ENCODE data around the gene DFFA. TPM values are rescaled to one million over a fixed set of nuclear protein-coding genes. Genes with fewer than 3 reads are reported as not detected.

The DFFA gene
- total and polyA plus RNA-seq, 2 experiments from 2014 or later = 24.1 to 30.0 TPM

DNA sequence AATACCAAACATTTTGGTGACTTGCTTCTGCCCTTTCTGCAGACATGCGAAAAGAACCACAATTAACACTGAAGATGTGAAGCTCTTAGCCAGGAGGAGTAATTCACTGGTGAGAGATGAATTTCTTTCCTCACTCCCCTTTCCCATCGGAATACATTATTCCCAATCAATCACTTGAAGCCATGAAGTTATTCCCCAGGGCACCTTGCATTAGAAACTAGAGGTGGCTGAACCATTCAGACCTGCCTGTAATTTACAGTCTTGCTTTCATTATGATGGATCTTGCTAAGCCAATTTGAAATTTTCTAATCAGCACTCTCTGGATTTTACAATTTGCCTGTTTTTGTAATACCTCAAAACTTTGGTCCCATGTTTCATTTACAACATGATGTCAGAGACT is 32.0 kb downstream of the DFFA start:
- no peak overlapping the region for H3K4me2 ChIP-seq
- no peak overlapping the region for H3K27ac ChIP-seq
- H3K9me3 ChIP-seq (ENCODE audit: low read depth) = no peaks in the 10 kb centered on the region
- H4K20me1 ChIP-seq (ENCODE audit: insufficient read depth, poor library complexity, severe bottlenecking) = no peaks in the 10 kb centered on the region
- 97% methylated on average over 2 of the region's 2 CpGs for WGBS (ENCODE audit: low lambda C conversion rate, missing lambda C conversion rate)
- no peaks in the 10 kb centered on the region for H3K27me3 ChIP-seq
- no peaks in the 10 kb centered on the region for H3K79me2 ChIP-seq
- H3K4me3 ChIP-seq = no peak overlapping the region
- TF ChIP-seq, protein P1, sequence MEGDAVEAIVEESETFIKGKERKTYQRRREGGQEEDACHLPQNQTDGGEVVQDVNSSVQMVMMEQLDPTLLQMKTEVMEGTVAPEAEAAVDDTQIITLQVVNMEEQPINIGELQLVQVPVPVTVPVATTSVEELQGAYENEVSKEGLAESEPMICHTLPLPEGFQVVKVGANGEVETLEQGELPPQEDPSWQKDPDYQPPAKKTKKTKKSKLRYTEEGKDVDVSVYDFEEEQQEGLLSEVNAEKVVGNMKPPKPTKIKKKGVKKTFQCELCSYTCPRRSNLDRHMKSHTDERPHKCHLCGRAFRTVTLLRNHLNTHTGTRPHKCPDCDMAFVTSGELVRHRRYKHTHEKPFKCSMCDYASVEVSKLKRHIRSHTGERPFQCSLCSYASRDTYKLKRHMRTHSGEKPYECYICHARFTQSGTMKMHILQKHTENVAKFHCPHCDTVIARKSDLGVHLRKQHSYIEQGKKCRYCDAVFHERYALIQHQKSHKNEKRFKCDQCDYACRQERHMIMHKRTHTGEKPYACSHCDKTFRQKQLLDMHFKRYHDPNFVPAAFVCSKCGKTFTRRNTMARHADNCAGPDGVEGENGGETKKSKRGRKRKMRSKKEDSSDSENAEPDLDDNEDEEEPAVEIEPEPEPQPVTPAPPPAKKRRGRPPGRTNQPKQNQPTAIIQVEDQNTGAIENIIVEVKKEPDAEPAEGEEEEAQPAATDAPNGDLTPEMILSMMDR (IDR thresholded peaks at IDR 0.05; ENCODE audit: poor library complexity) = no peak
- no peak for TF ChIP-seq EZH2phosphoT487 (IDR thresholded peaks at IDR 0.05; ENCODE audit: low read depth, severe bottlenecking, unreplicated experiment)
- no peak for TF ChIP-seq EZH2 (IDR thresholded peaks at IDR 0.05; ENCODE audit: borderline replicate concordance)
- H2AFZ ChIP-seq = no peak overlapping the region
- no peaks in the 10 kb centered on the region for H3K4me1 ChIP-seq (ENCODE audit: insufficient read depth)
- no peaks in the 10 kb centered on the region for H3K36me3 ChIP-seq (replicated peaks; ENCODE audit: insufficient read depth, low read depth)
- DNase-seq (ENCODE audit: low spot score) = no peak
- no peaks in the 10 kb centered on the region for H3K9me2 ChIP-seq (replicated peaks; ENCODE audit: insufficient read depth)

DNA sequence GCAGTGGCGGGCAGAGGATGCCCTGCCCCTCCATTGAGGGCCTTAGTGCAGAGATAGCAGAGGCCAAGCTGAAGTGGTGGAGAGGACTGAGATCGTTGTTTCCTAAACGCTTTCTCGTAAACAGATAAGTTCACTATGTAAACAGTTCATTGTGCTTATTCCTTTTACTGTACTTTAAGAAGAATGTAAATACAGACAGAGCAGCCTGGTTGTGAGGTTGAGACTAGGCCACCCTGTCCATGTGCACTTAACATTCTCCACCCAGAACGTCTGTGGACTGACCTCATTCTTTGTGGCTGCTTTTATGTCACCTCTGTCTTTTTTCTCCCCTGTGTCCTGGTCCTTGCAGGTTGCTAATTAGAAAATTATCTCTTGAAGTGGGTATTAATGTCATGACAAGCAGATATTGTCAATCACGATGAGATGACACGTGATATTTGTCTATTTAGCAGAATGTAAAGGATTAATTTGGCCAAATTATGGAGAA is 33.6 kb downstream of the DFFA start:
- no peak for TF ChIP-seq EZH2 (IDR thresholded peaks at IDR 0.05; ENCODE audit: borderline replicate concordance)
- TF ChIP-seq, protein P1 (IDR thresholded peaks at IDR 0.05; ENCODE audit: poor library complexity) = no peak
- TF ChIP-seq EZH2phosphoT487 (IDR thresholded peaks at IDR 0.05; ENCODE audit: low read depth, severe bottlenecking, unreplicated experiment) = no peak
- DNase-seq (ENCODE audit: low spot score) = no peak
- Histone ChIP-seq H3K4me1 (ENCODE audit: insufficient read depth) (peaks cover under 1% of the 10 kb centered on the region), H3K27ac (peak overlapping the region; percentile 60), H3K4me2 (no peak overlapping the region), H4K20me1 (ENCODE audit: insufficient read depth, poor library complexity, severe bottlenecking) (no peaks in the 10 kb centered on the region), H3K9me3 (ENCODE audit: low read depth) (no peaks in the 10 kb centered on the region), H3K36me3 (replicated peaks; ENCODE audit: insufficient read depth, low read depth) (no peaks in the 10 kb centered on the region), H3K79me2 (no peaks in the 10 kb centered on the region), H3K9me2 (replicated peaks; ENCODE audit: insufficient read depth) (no peaks in the 10 kb centered on the region), H3K4me3 (no peak overlapping the region), H3K27me3 (no peaks in the 10 kb centered on the region), H2AFZ (no peak overlapping the region)
- WGBS (ENCODE audit: low lambda C conversion rate, missing lambda C conversion rate) = 38% methylated on average over 7 of the region's 7 CpGs

DNA sequence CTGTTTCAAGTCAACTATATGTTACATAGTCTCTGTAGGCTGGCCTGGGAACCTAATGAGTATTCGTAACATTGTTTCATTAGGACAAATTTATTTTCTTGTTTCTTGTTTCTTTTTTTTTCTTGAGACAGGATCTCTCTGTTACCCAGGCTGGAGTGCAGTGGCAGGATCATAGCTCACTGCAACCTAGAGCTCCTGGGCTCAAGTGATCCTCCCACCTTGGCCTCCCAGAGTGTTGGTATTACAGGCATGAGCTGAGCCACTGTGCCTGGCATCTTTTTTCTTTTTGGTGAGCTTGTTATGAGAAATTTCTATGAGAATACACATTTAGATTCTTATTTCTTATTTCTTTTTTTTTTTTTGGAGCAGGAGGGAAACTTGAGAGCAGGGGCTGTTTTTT is 35.3 kb downstream of the DFFA start:
- H3K79me2 ChIP-seq = peaks cover 3% of the 10 kb centered on the region
- no peak for DNase-seq (ENCODE audit: low spot score)
- no peaks in the 10 kb centered on the region for H3K9me2 ChIP-seq (replicated peaks; ENCODE audit: insufficient read depth)
- TF ChIP-seq EZH2phosphoT487 (IDR thresholded peaks at IDR 0.05; ENCODE audit: low read depth, severe bottlenecking, unreplicated experiment) (no peak), EZH2 (IDR thresholded peaks at IDR 0.05; ENCODE audit: borderline replicate concordance) (no peak)
- TF ChIP-seq, protein P1 (IDR thresholded peaks at IDR 0.05; ENCODE audit: poor library complexity) = no peak
- no peak overlapping the region for H2AFZ ChIP-seq
- 96% methylated on average over 1 of the region's 1 CpG for WGBS (ENCODE audit: low lambda C conversion rate, missing lambda C conversion rate)
- H3K27ac ChIP-seq = no peak overlapping the region
- no peak overlapping the region for H3K4me3 ChIP-seq
- H3K9me3 ChIP-seq (ENCODE audit: low read depth) = no peaks in the 10 kb centered on the region
- no peaks in the 10 kb centered on the region for H4K20me1 ChIP-seq (ENCODE audit: insufficient read depth, poor library complexity, severe bottlenecking)
- H3K36me3 ChIP-seq (replicated peaks; ENCODE audit: insufficient read depth, low read depth) = no peaks in the 10 kb centered on the region
- no peak overlapping the region for H3K4me2 ChIP-seq
- H3K27me3 ChIP-seq = no peaks in the 10 kb centered on the region
- H3K4me1 ChIP-seq (ENCODE audit: insufficient read depth) = peaks cover 6% of the 10 kb centered on the region

DNA sequence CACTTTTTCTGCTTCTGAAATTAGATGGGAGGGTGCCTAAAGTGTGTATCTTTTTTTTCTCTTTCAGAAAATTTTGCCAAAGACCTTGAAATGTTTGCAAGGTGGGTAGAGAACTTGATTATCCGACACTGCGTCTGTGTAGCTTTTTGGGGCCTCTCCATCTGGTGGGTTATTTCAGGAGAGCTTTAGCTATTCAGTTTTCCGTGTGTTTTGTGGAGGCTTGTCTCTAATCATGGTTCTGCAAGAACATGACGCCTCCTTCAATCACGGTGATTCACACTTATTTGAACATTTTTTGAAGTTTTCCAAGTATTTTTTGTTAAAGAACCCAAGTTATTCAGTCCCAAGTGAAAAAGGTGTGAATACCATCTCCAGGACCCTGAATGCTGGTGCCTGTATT is 37.7 kb downstream of the DFFA start:
- H3K36me3 ChIP-seq (replicated peaks; ENCODE audit: insufficient read depth, low read depth) = no peaks in the 10 kb centered on the region
- H3K27me3 ChIP-seq = no peaks in the 10 kb centered on the region

More for the DNA sequence above, 37.7 kb downstream of the DFFA start:
- Histone ChIP-seq H3K27ac (no peak overlapping the region), H2AFZ (no peak overlapping the region), H3K4me3 (no peak overlapping the region), H4K20me1 (ENCODE audit: insufficient read depth, poor library complexity, severe bottlenecking) (no peaks in the 10 kb centered on the region), H3K79me2 (peaks cover 16% of the 10 kb centered on the region), H3K9me3 (ENCODE audit: low read depth) (no peaks in the 10 kb centered on the region), H3K4me2 (no peak overlapping the region), H3K4me1 (ENCODE audit: insufficient read depth) (peaks cover 11% of the 10 kb centered on the region), H3K9me2 (replicated peaks; ENCODE audit: insufficient read depth) (no peaks in the 10 kb centered on the region)
- WGBS (ENCODE audit: low lambda C conversion rate, missing lambda C conversion rate) = 86% methylated on average over 5 of the region's 5 CpGs
- no peak for DNase-seq (ENCODE audit: low spot score)
- TF ChIP-seq EZH2 (IDR thresholded peaks at IDR 0.05; ENCODE audit: borderline replicate concordance) (no peak), EZH2phosphoT487 (IDR thresholded peaks at IDR 0.05; ENCODE audit: low read depth, severe bottlenecking, unreplicated experiment) (no peak)
- TF ChIP-seq, protein P1 (IDR thresholded peaks at IDR 0.05; ENCODE audit: poor library complexity) = no peak
